ENCODE measurements around the gene SMARCA2.

SMARCA2 gene

DNA sequence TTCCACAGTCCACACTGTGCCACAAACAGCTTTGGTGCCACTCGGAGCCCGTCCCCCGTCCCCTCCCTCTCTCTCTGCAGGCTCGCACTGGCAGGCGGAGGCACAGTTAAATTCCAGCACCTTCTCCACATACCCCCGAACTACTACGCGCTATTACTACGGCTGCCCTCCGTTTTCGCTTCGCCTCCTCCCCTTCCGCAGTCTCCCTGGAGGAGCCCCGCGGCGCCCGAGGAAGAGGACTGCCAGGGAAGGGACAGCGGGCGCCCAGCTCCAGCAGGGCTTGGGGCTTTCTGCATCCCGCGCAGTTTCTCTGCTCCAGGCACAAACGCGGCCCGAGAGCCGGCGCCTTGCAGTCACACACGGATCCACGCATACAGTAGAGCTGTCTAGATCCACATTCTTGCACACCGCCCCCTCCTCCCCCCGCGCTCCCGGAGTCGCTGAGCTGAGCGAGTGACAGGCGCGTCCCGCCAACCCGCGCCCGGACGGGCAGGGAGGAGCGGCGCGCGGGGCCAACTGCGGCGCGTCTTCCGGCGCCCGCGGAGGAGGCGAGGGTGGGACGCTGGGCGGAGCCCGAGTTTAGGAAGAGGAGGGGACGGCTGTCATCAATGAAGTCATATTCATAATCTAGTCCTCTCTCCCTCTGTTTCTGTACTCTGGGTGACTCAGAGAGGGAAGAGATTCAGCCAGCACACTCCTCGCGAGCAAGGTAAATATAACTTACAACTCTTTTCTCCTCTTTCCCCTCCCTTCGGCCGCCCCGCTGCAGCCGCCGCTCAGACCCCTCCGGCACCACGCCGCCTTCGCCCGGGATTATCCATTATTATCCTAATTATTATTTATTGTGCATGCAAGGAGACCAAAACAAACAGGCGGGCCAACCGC is at the start of gene SMARCA2:
TSS of gene SMARCA2 (plus strand) at position 652 of the 885 bp plus-strand sequence. CDS start 13,676 bp downstream, outside the sequence.
- H3K27me3 ChIP-seq (ENCODE audit: control insufficient read depth in 2 of 2, insufficient read depth in 2 of 2, low read length in 2 of 2) = peaks cover 0 to 4% of the 10 kb centered on the region in 2 donors
- H3K36me3 ChIP-seq (ENCODE audit: control insufficient read depth in 2 of 2, insufficient read depth in 2 of 2, low read length in 2 of 2) = no peaks in the 10 kb centered on the region
- H3K9me3 ChIP-seq (ENCODE audit: control insufficient read depth in 2 of 2, low read length in 2 of 2) = no peaks in the 10 kb centered on the region
- H3K4me1 ChIP-seq (ENCODE audit: control insufficient read depth in 2 of 2, insufficient read depth in 2 of 2, low read length in 2 of 2) = peaks cover 9 to 16% of the 10 kb centered on the region in 2 donors
- H3K27ac ChIP-seq (ENCODE audit: low read depth in 2 of 2, low read length in 2 of 2) = peak within 1 kb of the TSS; percentile 93 to 97
- H3K4me3 ChIP-seq (ENCODE audit: low read length in 2 of 2) = peak within 1 kb of the TSS; percentile 92 to 98
- H3K9ac ChIP-seq (ENCODE audit: low read depth in 1 of 2, low read length in 2 of 2) = peak within 1 kb of the TSS; percentile 97 to 98

DNA sequence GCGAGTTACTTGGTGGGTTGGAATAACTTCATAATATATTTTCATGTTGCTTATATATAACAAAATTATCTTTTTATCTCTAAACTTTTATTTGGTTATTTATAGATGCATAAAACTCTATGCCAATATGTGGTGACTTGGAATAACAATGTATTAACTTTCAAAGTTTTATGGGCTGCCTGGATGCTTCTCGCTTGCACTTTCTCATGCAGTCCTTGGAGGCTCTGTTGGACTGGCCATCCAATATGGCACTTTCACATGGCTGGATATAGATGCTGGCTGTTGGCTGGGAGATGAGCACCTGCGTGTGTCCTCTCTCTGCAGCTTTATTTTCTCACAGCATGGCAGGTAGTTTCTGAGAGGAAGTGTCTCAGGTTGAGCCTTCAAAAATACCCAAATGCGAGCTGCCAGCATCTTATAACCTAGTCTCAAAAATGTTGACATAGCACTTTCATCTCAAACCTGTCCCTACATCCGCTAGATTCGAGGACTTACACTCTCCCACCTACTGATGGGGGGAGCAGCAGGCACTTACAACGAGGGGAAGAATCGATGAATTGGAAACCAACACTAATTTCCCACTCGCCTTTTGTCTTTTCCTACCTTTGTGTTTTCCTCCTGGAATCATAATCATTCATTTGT is 48.3 kb upstream of the SMARCA2 start:
- no peaks in the 10 kb centered on the region for H3K36me3 ChIP-seq (ENCODE audit: control insufficient read depth in 2 of 2, insufficient read depth in 2 of 2, low read length in 2 of 2)
- no peaks in the 10 kb centered on the region for H3K4me1 ChIP-seq (ENCODE audit: control insufficient read depth in 2 of 2, insufficient read depth in 2 of 2, low read length in 2 of 2)
- H3K27ac ChIP-seq (ENCODE audit: low read depth in 2 of 2, low read length in 2 of 2) = no peak overlapping the region
- H3K4me3 ChIP-seq (ENCODE audit: low read length in 2 of 2) = no peak overlapping the region
- no peaks in the 10 kb centered on the region for H3K27me3 ChIP-seq (ENCODE audit: control insufficient read depth in 2 of 2, insufficient read depth in 2 of 2, low read length in 2 of 2)
- no peak overlapping the region for H3K9ac ChIP-seq (ENCODE audit: low read depth in 1 of 2, low read length in 2 of 2)
- H3K9me3 ChIP-seq (ENCODE audit: control insufficient read depth in 2 of 2, low read length in 2 of 2) = no peaks in the 10 kb centered on the region

DNA sequence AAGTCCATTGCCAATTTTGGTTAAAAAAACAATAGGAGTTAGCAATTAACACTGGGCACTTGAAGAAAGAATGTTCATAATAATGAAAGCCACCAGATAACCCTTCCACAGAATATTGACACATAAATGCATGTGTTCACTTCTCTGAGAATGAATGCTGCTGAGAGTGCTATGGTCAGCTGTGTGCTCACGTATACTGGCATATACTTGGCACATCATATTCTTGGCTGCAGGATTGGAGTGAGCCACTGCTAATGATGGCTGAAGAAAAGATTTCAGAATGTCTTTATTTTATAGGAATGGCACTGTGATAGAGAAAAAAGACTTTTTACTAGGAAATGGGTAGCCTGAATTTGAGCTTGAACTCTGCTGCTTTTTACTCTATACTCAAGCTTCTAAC is 46.0 kb upstream of the SMARCA2 start:
- Histone ChIP-seq H3K27ac (ENCODE audit: low read depth in 2 of 2, low read length in 2 of 2) (no peak overlapping the region), H3K36me3 (ENCODE audit: control insufficient read depth in 2 of 2, insufficient read depth in 2 of 2, low read length in 2 of 2) (no peaks in the 10 kb centered on the region), H3K27me3 (ENCODE audit: control insufficient read depth in 2 of 2, insufficient read depth in 2 of 2, low read length in 2 of 2) (no peaks in the 10 kb centered on the region), H3K9me3 (ENCODE audit: control insufficient read depth in 2 of 2, low read length in 2 of 2) (no peaks in the 10 kb centered on the region), H3K9ac (ENCODE audit: low read depth in 1 of 2, low read length in 2 of 2) (no peak overlapping the region), H3K4me1 (ENCODE audit: control insufficient read depth in 2 of 2, insufficient read depth in 2 of 2, low read length in 2 of 2) (no peaks in the 10 kb centered on the region), H3K4me3 (ENCODE audit: low read length in 2 of 2) (no peak overlapping the region)

DNA sequence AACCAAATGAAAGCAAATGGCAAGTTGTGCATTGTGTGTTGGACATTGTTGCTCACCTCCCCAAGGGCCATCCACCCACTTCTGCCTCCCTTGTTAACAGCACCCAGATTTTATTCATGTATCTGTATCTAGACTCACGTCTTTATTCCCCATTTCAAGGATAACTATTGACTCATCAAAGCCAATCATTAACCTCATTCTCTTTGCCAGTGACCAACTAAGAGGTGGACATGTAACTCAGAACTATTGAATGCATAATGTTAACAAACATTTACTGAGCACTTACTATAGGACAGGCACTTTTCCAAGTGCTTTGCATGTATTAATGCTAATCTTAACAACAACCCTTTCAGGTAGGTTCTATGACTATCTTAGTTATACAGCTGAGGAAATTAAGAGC is 45.2 kb upstream of the SMARCA2 start:
- H3K36me3 ChIP-seq (ENCODE audit: control insufficient read depth in 2 of 2, insufficient read depth in 2 of 2, low read length in 2 of 2) = no peaks in the 10 kb centered on the region
- no peaks in the 10 kb centered on the region for H3K4me1 ChIP-seq (ENCODE audit: control insufficient read depth in 2 of 2, insufficient read depth in 2 of 2, low read length in 2 of 2)
- no peak overlapping the region for H3K27ac ChIP-seq (ENCODE audit: low read depth in 2 of 2, low read length in 2 of 2)
- H3K9ac ChIP-seq (ENCODE audit: low read depth in 1 of 2, low read length in 2 of 2) = no peak overlapping the region
- no peak overlapping the region for H3K4me3 ChIP-seq (ENCODE audit: low read length in 2 of 2)
- H3K9me3 ChIP-seq (ENCODE audit: control insufficient read depth in 2 of 2, low read length in 2 of 2) = no peaks in the 10 kb centered on the region
- no peaks in the 10 kb centered on the region for H3K27me3 ChIP-seq (ENCODE audit: control insufficient read depth in 2 of 2, insufficient read depth in 2 of 2, low read length in 2 of 2)

DNA sequence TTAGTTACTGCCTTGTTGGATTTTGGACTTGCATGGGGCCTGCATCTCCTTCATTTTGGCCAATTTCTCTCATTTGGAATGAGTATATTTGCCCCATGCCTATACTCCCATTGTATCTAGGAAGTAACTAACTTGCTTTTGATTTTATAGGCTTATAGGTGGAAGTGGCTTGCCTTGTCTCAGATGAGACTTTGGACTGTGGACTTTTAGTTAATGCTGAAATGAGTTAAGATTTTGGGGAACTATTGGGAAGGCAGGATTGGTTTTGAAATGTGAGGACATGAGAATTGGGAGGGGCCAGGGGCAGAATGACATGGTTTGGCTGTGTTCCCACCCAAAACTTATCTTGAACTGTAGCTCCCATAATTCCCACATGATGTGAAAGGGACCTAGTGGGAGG is 42.5 kb upstream of the SMARCA2 start:
- H3K4me3 ChIP-seq (ENCODE audit: low read length in 2 of 2) = no peak overlapping the region
- no peaks in the 10 kb centered on the region for H3K36me3 ChIP-seq (ENCODE audit: control insufficient read depth in 2 of 2, insufficient read depth in 2 of 2, low read length in 2 of 2)
- no peak overlapping the region for H3K27ac ChIP-seq (ENCODE audit: low read depth in 2 of 2, low read length in 2 of 2)
- H3K9ac ChIP-seq (ENCODE audit: low read depth in 1 of 2, low read length in 2 of 2) = no peak overlapping the region
- H3K9me3 ChIP-seq (ENCODE audit: control insufficient read depth in 2 of 2, low read length in 2 of 2) = no peaks in the 10 kb centered on the region
- no peaks in the 10 kb centered on the region for H3K27me3 ChIP-seq (ENCODE audit: control insufficient read depth in 2 of 2, insufficient read depth in 2 of 2, low read length in 2 of 2)
- H3K4me1 ChIP-seq (ENCODE audit: control insufficient read depth in 2 of 2, insufficient read depth in 2 of 2, low read length in 2 of 2) = no peaks in the 10 kb centered on the region

DNA sequence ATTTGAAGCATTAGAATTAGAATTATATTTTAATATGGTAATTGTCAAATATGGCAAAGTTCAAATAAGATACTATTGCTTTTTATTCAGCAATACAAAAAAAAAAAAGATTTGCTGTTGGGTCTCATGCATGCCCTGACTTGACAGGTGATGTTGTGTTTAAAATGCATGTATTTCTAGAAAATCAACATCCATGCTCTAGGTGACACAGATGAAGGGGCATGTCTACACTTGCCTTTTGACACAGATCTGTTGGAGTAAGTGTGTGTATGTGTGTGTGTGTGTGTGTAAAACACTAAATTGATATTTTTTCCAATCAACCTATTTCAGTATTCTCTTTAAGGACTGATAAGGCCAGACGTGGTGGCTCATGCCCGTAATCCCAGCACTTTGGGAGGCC is 38.1 kb upstream of the SMARCA2 start:
- Histone ChIP-seq H3K9me3 (ENCODE audit: control insufficient read depth in 2 of 2, low read length in 2 of 2) (no peaks in the 10 kb centered on the region), H3K27me3 (ENCODE audit: control insufficient read depth in 2 of 2, insufficient read depth in 2 of 2, low read length in 2 of 2) (no peaks in the 10 kb centered on the region), H3K36me3 (ENCODE audit: control insufficient read depth in 2 of 2, insufficient read depth in 2 of 2, low read length in 2 of 2) (no peaks in the 10 kb centered on the region), H3K27ac (ENCODE audit: low read depth in 2 of 2, low read length in 2 of 2) (no peak overlapping the region), H3K4me3 (ENCODE audit: low read length in 2 of 2) (no peak overlapping the region), H3K4me1 (ENCODE audit: control insufficient read depth in 2 of 2, insufficient read depth in 2 of 2, low read length in 2 of 2) (no peaks in the 10 kb centered on the region), H3K9ac (ENCODE audit: low read depth in 1 of 2, low read length in 2 of 2) (no peak overlapping the region)

DNA sequence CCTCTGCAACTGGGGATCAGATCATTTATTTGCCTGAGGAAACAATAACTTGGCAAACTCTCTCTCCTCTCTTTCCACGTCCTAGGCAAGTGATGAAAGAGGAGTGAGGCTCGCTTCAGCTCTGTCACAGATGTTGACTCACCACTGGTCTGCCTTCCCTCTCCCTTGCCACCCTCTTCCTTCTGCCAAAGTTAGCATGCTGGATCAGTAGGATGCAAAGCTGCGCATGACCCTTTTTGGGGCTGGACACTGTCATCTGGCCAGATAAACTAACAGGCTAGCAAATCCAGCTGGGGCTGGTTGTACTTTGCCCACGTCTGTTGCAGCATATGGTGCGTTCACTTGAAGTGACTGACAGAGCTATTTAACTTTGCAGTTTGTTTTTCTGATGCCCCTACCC is 36.2 kb upstream of the SMARCA2 start:
- Histone ChIP-seq H3K4me3 (ENCODE audit: low read length in 2 of 2) (no peak overlapping the region), H3K4me1 (ENCODE audit: control insufficient read depth in 2 of 2, insufficient read depth in 2 of 2, low read length in 2 of 2) (no peaks in the 10 kb centered on the region), H3K9me3 (ENCODE audit: control insufficient read depth in 2 of 2, low read length in 2 of 2) (no peaks in the 10 kb centered on the region), H3K27me3 (ENCODE audit: control insufficient read depth in 2 of 2, insufficient read depth in 2 of 2, low read length in 2 of 2) (no peaks in the 10 kb centered on the region), H3K9ac (ENCODE audit: low read depth in 1 of 2, low read length in 2 of 2) (no peak overlapping the region), H3K36me3 (ENCODE audit: control insufficient read depth in 2 of 2, insufficient read depth in 2 of 2, low read length in 2 of 2) (no peaks in the 10 kb centered on the region), H3K27ac (ENCODE audit: low read depth in 2 of 2, low read length in 2 of 2) (no peak overlapping the region)

DNA sequence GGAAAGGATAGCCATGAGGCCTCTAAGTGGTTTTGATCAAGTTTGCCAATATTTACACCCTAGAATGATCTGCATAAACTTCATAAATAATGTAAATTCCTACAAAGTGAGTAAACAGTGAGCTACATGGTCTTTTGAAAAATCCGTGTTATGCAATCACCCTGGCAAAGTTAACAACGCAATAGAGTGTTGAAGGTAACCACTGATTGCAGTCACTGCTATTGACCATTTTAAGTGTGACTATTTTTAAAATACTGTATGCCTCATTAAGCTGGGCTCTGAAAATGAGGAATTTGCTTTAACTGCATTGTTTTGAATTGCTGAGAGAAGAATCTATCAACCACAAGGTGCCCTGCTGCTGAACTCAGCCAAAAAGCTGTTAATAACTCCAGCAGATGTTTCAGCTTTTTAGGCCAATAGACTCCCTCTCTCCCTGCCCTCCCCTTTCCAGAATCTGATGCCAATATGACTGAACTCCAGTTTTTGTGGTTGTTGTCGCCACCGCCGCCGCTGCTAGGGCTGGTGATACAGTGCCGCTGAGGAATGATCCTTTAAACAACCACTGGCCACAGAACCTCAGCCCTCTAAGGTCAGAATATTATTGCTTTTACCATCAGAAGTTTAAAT is 35.3 kb upstream of the SMARCA2 start:
- H3K27ac ChIP-seq (ENCODE audit: low read depth in 2 of 2, low read length in 2 of 2) = no peak overlapping the region
- H3K9ac ChIP-seq (ENCODE audit: low read depth in 1 of 2, low read length in 2 of 2) = no peak overlapping the region
- H3K27me3 ChIP-seq (ENCODE audit: control insufficient read depth in 2 of 2, insufficient read depth in 2 of 2, low read length in 2 of 2) = no peaks in the 10 kb centered on the region
- no peaks in the 10 kb centered on the region for H3K4me1 ChIP-seq (ENCODE audit: control insufficient read depth in 2 of 2, insufficient read depth in 2 of 2, low read length in 2 of 2)
- no peaks in the 10 kb centered on the region for H3K36me3 ChIP-seq (ENCODE audit: control insufficient read depth in 2 of 2, insufficient read depth in 2 of 2, low read length in 2 of 2)
- H3K9me3 ChIP-seq (ENCODE audit: control insufficient read depth in 2 of 2, low read length in 2 of 2) = no peaks in the 10 kb centered on the region
- no peak overlapping the region for H3K4me3 ChIP-seq (ENCODE audit: low read length in 2 of 2)

DNA sequence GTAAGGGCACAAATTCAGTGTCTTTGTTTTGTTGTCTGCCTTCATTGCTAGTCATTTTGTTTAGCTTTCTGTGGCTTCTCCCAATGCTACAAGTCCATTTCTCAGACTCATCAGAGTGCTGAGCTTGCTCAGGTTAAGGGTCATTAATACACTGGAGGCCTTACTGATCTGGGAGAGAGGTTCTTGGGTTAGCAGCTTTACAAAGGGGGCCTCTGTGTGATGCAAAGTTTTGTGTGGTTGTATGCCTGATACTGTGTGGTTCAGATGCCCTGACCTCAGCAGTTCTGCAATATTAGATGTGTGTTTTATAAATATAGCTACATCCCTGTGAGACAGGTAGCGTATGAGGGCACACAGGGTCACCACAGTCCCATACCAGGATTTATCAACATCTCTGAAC is 34.8 kb upstream of the SMARCA2 start:
- Histone ChIP-seq H3K4me1 (ENCODE audit: control insufficient read depth in 2 of 2, insufficient read depth in 2 of 2, low read length in 2 of 2) (no peaks in the 10 kb centered on the region), H3K9ac (ENCODE audit: low read depth in 1 of 2, low read length in 2 of 2) (no peak overlapping the region), H3K27me3 (ENCODE audit: control insufficient read depth in 2 of 2, insufficient read depth in 2 of 2, low read length in 2 of 2) (no peaks in the 10 kb centered on the region), H3K4me3 (ENCODE audit: low read length in 2 of 2) (no peak overlapping the region), H3K36me3 (ENCODE audit: control insufficient read depth in 2 of 2, insufficient read depth in 2 of 2, low read length in 2 of 2) (no peaks in the 10 kb centered on the region), H3K9me3 (ENCODE audit: control insufficient read depth in 2 of 2, low read length in 2 of 2) (no peaks in the 10 kb centered on the region), H3K27ac (ENCODE audit: low read depth in 2 of 2, low read length in 2 of 2) (no peak overlapping the region)

DNA sequence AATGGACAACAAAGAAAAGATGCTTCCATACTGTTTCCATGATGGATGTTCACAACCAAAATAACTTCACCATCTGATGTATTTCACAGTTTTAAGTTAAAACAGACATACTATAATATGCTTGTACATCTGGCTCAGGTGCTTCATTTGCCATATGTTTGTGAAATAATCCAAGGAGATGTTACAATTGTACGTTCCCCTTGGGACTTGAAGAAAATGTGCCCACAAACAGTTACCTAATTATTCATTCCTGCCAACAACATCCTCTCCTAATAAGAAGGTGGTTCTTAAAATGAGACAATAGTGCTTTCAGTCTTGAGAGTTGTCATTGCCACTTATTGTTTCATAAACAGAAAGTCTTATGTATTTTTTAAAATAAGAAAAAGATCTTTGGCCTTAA is 33.1 kb upstream of the SMARCA2 start:
- Histone ChIP-seq H3K4me3 (ENCODE audit: low read length in 2 of 2) (no peak overlapping the region), H3K27me3 (ENCODE audit: control insufficient read depth in 2 of 2, insufficient read depth in 2 of 2, low read length in 2 of 2) (no peaks in the 10 kb centered on the region), H3K9ac (ENCODE audit: low read depth in 1 of 2, low read length in 2 of 2) (no peak overlapping the region), H3K36me3 (ENCODE audit: control insufficient read depth in 2 of 2, insufficient read depth in 2 of 2, low read length in 2 of 2) (no peaks in the 10 kb centered on the region), H3K27ac (ENCODE audit: low read depth in 2 of 2, low read length in 2 of 2) (no peak overlapping the region), H3K4me1 (ENCODE audit: control insufficient read depth in 2 of 2, insufficient read depth in 2 of 2, low read length in 2 of 2) (no peaks in the 10 kb centered on the region), H3K9me3 (ENCODE audit: control insufficient read depth in 2 of 2, low read length in 2 of 2) (no peaks in the 10 kb centered on the region)

Data from mucosa of rectum (tissue), 2 donors.